K562 (cell line): ENCODE data around the gene SETDB2. TPM values are rescaled to one million over a fixed set of nuclear protein-coding genes. Genes with fewer than 3 reads are reported as not detected.

Source experiments
- ATAC-seq: fragments of 200-7000 bp; cut with Tn5 transposase; 3 replicates; pipeline ENCODE4 v1.9.1; 2020; ENCODE audit warnings: moderate library complexity
- BruUV-seq: library from RNA; stranded (reverse); fragments of 400-500 nt; replicated peaks from 2 replicates; lab custom pipeline; 2021; lab: Mats Ljungman, UMichigan
- CTCF ChIA-PET: fragments of 300-600 bp; formaldehyde crosslinking; extraction: SDS; loops from one replicate; lab custom pipeline; 2021; ENCODE audit warnings: low intra/inter-chr PET ratio; lab: Yijun Ruan, JAX
- POLR2A ChIA-PET: fragments of 300-600, 350-650 bp; sonication (Branson Sonifier 250); formaldehyde crosslinking; extraction: SDS; loops from one replicate; lab custom pipeline; 2021; ENCODE audit warnings: antibody characterized with exemption, inconsistent platforms; lab: Yijun Ruan, JAX
- DNase-seq, 4 experiments: peaks; one replicate each; pipeline versions ENCODE4 v3.0.0 to v3.0.0-alpha.2; 2011 to 2018; ENCODE audit warnings: low spot score in 3 of 4, mixed read lengths in 3 of 4; ENCODE audit errors: extremely low read depth in 1 of 4
- FAIRE-seq: peaks from 2 replicates; lab custom pipeline; 2011; peaks lifted over from hg19 to GRCh38; lab: Jason Lieb, UNC
- H2AFZ ChIP-seq: 2 replicates; pipeline ENCODE4 v1.6.0; 2011; ENCODE audit warnings: low read depth, low read length, control low read depth, inconsistent platforms
- H3K27ac ChIP-seq: fragments of 200-600 bp; 3 replicates; pipeline ENCODE4 v1.8.0; 2011; ENCODE audit warnings: low read depth, mild to moderate bottlenecking, control low read depth, inconsistent platforms, low read length, moderate library complexity, mixed read lengths; ENCODE audit errors: extremely low read depth
- H3K27me3 ChIP-seq, 2 experiments: fragments of 300-600 bp in 1 of 2; 2 replicates in 1 of 2; 3 replicates in 1 of 2; pipeline versions ENCODE4 v1.6.0 to v1.8.0; 2011; ENCODE audit warnings: inconsistent platforms in 2 of 2, low read length in 2 of 2, mild to moderate bottlenecking in 1 of 2, mixed read lengths in 1 of 2, moderate library complexity in 1 of 2; ENCODE audit not compliant: control insufficient read depth in 2 of 2, insufficient read depth in 2 of 2
- H3K36me3 ChIP-seq: fragments of 300-600 bp; 3 replicates; pipeline ENCODE4 v1.8.0; 2011; ENCODE audit warnings: mild to moderate bottlenecking, low read length, inconsistent platforms; ENCODE audit not compliant: control insufficient read depth, insufficient read depth
- H3K4me1 ChIP-seq, 2 experiments: fragments of 200-600 bp in 1 of 2; replicated peaks in 1 of 2; 2 replicates in 1 of 2; 3 replicates in 1 of 2; pipeline versions ENCODE4 v1.5.1 to v1.8.0; 2011; ENCODE audit warnings: inconsistent platforms in 2 of 2, low read length in 2 of 2, mild to moderate bottlenecking in 1 of 2, mixed read lengths in 1 of 2, moderate library complexity in 1 of 2; ENCODE audit not compliant: control insufficient read depth in 2 of 2, insufficient read depth in 2 of 2
- H3K4me2 ChIP-seq: 2 replicates; pipeline ENCODE4 v1.6.1; 2011; ENCODE audit warnings: low read length, control low read depth, inconsistent platforms, mixed read lengths; ENCODE audit not compliant: insufficient read depth
- H3K4me3 ChIP-seq: fragments of 200-600 bp; sonication (generic), shearing (Covaris generic); 2 replicates; pipeline ENCODE4 v1.5.1; 2016; ENCODE audit warnings: control low read depth, inconsistent platforms
- H3K79me2 ChIP-seq: fragments of 200-600 bp; 3 replicates; pipeline ENCODE4 v1.8.0; 2011; ENCODE audit warnings: low read length, inconsistent platforms; ENCODE audit not compliant: control insufficient read depth, insufficient read depth
- H3K9ac ChIP-seq, 2 experiments: 2 replicates each; pipeline versions ENCODE4 v1.6.0 to v1.6.1; 2011; ENCODE audit warnings: low read depth in 2 of 2, low read length in 2 of 2, control low read depth in 1 of 2, inconsistent platforms in 1 of 2, mild to moderate bottlenecking in 1 of 2, mixed read lengths in 1 of 2; ENCODE audit not compliant: insufficient read depth in 1 of 2
- H3K9me1 ChIP-seq: one replicate; pipeline ENCODE4 v1.6.0; 2011; ENCODE audit warnings: inconsistent platforms, mild to moderate bottlenecking, low read length, moderate library complexity; ENCODE audit not compliant: control insufficient read depth, insufficient read depth
- H3K9me3 ChIP-seq: replicated peaks from 2 replicates; pipeline ENCODE4 v1.5.1; 2011; ENCODE audit warnings: low read depth, low read length, inconsistent platforms; ENCODE audit not compliant: control insufficient read depth, insufficient read depth
- H4K20me1 ChIP-seq: replicated peaks from 2 replicates; pipeline ENCODE4 v1.6.1; 2011; ENCODE audit warnings: low read length, inconsistent platforms, mixed read lengths; ENCODE audit not compliant: control insufficient read depth, insufficient read depth
- E4F1 ChIP-seq: fragments of 250-450 bp; sonication (Bioruptor Pico); IDR thresholded peaks from 2 replicates; pipeline ENCODE4 v1.5.0; 2021; ENCODE audit warnings: mild to moderate bottlenecking, borderline replicate concordance
- ETV5 ChIP-seq: sonication (generic); formaldehyde crosslinking; IDR thresholded peaks from 2 replicates; pipeline ENCODE4 v1.4.0; 2020; ENCODE audit warnings: low read depth, mild to moderate bottlenecking, missing genetic modification reagents
- PHTF2 ChIP-seq: fragments of 250-450 bp; sonication (Bioruptor Pico); IDR thresholded peaks from 2 replicates; pipeline ENCODE4 v1.5.0; 2021; ENCODE audit warnings: mild to moderate bottlenecking
- PTBP1 ChIP-seq: fragments of 200-400 bp; formaldehyde crosslinking; IDR thresholded peaks from 2 replicates; pipeline ENCODE4 v1.6.1; 2017; ENCODE audit warnings: low read depth, low read length
- PTTG1 ChIP-seq: fragments of 450-650 bp; IDR thresholded peaks from 2 replicates; pipeline ENCODE4 v1.6.1; 2016; ENCODE audit warnings: low read depth, mild to moderate bottlenecking, missing genetic modification characterization, missing compliant biosample characterization
- RBM15 ChIP-seq: fragments of 200-400 bp; formaldehyde crosslinking; IDR thresholded peaks from 2 replicates; pipeline ENCODE4 v1.6.1; 2018; ENCODE audit warnings: mild to moderate bottlenecking, low read length, moderate library complexity; ENCODE audit not compliant: insufficient read depth
- RFX5 ChIP-seq: IDR thresholded peaks from 2 replicates; pipeline ENCODE4 v1.6.1; 2011; ENCODE audit warnings: low read depth, mild to moderate bottlenecking, improper control_type of control experiment, low read length
- SIX5 ChIP-seq, 2 experiments: IDR thresholded peaks; 2 replicates each; pipeline ENCODE4 v1.6.1; 2011; ENCODE audit warnings: low read length in 2 of 2, borderline replicate concordance in 1 of 2, low read depth in 1 of 2, mild to moderate bottlenecking in 1 of 2, moderate library complexity in 1 of 2; ENCODE audit not compliant: insufficient read depth in 1 of 2
- SP2 ChIP-seq: IDR thresholded peaks from 2 replicates; pipeline ENCODE4 v1.6.1; 2011; ENCODE audit warnings: mild to moderate bottlenecking, low read depth, low read length, moderate library complexity; ENCODE audit not compliant: poor library complexity, severe bottlenecking; ENCODE audit errors: extremely low read depth
- U2AF1 ChIP-seq: fragments of 200-400 bp; formaldehyde crosslinking; optimal IDR thresholded peaks from 2 replicates; pipeline ENCODE3; 2017; ENCODE audit warnings: mild to moderate bottlenecking, low read depth, low read length, moderate library complexity
- ZNF3 ChIP-seq: fragments of 250-450 bp; sonication (Bioruptor Pico); IDR thresholded peaks from 2 replicates; pipeline ENCODE4 v1.5.0; 2021; ENCODE audit warnings: mild to moderate bottlenecking, moderate library complexity
- WGBS: fragments of 100-300 bp; shearing (Covaris generic); methylation state at CpG from one replicate; pipeline ENCODE4 v1.1.6; 2016; ENCODE audit warnings: low coverage, mixed read lengths; ENCODE audit not compliant: insufficient coverage; ENCODE audit errors: missing lambda C conversion rate; 5-methylcytosine and 5-hydroxymethylcytosine counted together
- in situ Hi-C: fragments of 300-500 bp; cut with MboI; formaldehyde crosslinking; loops from 4 replicates; pipeline ENCODE4 v1.15.0; 2018; ENCODE audit warnings: inconsistent platforms, mixed read lengths
- intact Hi-C: fragments of 100-400 bp; cut with micrococcal nuclease; formaldehyde crosslinking; loops from 2 replicates; pipeline ENCODE4 v1.14.2; 2022
- polyA plus RNA-seq, 8 experiments: library from polyadenylated mRNA; depleted of rRNA in 4 of 8; stranded (reverse) in 5 of 8; unstranded in 3 of 8; fragments of >200 nt; fragmentation: Nextera tagmentation in 2 of 8; fragmentation: Illumina TruSeq in 1 of 8; extraction: Ambion mirVana in 2 of 8; extraction: Trizol in 1 of 8; gene quantifications; 2 replicates each; pipeline versions ENCODE4 v1.2.1 to v1.2.3, GENCODE V29; 2011 to 2014; ENCODE audit warnings: inconsistent platforms in 1 of 8, missing spikeins in 1 of 8
- total RNA-seq, 7 experiments: library from RNA; depleted of rRNA in 6 of 7; stranded (reverse); fragments of >200 nt in 6 of 7; fragmentation: Illumina TruSeq in 2 of 7; extraction: Trizol in 2 of 7; gene quantifications; 2 replicates each; pipeline versions ENCODE4 v1.2.1 to v1.2.3, GENCODE V29; 2011 to 2021; ENCODE audit warnings: low replicate concordance in 1 of 7

SETDB2 gene
- total and polyA plus RNA-seq, 9 of the 15 experiments (the other 6 are each of a cell fraction or from before 2014, with no cell fraction given): 1.0 to 9.0 (median 6.1) TPM

DNA sequence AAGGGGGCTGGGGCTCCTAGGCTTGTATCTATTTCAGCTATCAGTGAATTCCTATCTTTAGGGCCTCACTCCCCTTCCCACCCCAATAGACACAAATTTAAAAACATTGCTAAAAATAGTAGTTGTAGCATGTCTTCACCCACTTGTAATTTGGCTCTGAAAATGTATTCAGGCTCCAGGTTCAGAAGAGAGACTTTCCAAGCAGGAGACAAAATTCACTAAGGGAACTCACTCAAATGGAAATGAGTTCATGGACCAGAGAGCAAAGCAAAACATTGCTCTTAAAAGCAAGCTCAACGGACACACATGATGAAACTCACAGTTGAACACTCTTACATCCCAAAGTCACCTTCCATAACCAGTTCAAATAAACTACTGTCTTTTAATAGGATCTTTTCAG, 88.5 kb downstream of the SETDB2 start:
- H3K9me3 ChIP-seq: no peaks in the 10 kb centered on the region
- DNase-seq: no peak
- in situ Hi-C loops: no loop called here
- no peak overlapping the region for H2AFZ ChIP-seq
- no peaks in the 10 kb centered on the region for H3K9me1 ChIP-seq
- H3K4me2 ChIP-seq: no peak overlapping the region
- BruUV-seq: no TSS peak
- H3K27ac ChIP-seq: no peak overlapping the region
- CTCF ChIA-PET: no interaction called here
- H3K36me3 ChIP-seq: peaks cover 9% of the 10 kb centered on the region; the same call in 1 of the 3 replicates
- H3K4me1 ChIP-seq: peaks cover 0 to 3% of the 10 kb centered on the region in 2 experiments; a peak in 2 of 5 replicates
- POLR2A ChIA-PET: no interaction called here
- no peaks in the 10 kb centered on the region for H4K20me1 ChIP-seq
- no peak for FAIRE-seq
- no peaks in the 10 kb centered on the region for H3K27me3 ChIP-seq
- H3K79me2 ChIP-seq: no peaks in the 10 kb centered on the region
- ATAC-seq: no peak
- no peak for TF ChIP-seq SIX5 (IDR thresholded peaks at IDR 0.05; ENCODE audit: borderline replicate concordance in 1 of 2, insufficient read depth in 1 of 2, low read depth in 1 of 2, low read length in 2 of 2)
- no peak for TF ChIP-seq U2AF1
- no peak for TF ChIP-seq RFX5
- TF ChIP-seq SP2: no peak
- TF ChIP-seq PHTF2 (CRISPR knock-in tag): no peak
- no peak for TF ChIP-seq ETV5 (CRISPR knock-in tag)
- no peak for TF ChIP-seq PTTG1 (tag)
- no peak for TF ChIP-seq PTBP1
- no peak for TF ChIP-seq E4F1 (CRISPR knock-in tag)
- TF ChIP-seq RBM15: no peak
- no peak for TF ChIP-seq ZNF3 (CRISPR knock-in tag)
- no peak overlapping the region for H3K9ac ChIP-seq
- intact Hi-C loops: no loop called here
- H3K4me3 ChIP-seq: no peak overlapping the region
- WGBS: 57% methylated on average over 1 of the region's 1 CpG
